GM18520 (cell line): ENCODE measurements around the gene TTLL5.
"Not testable (repeated sequence)": the region's sequence is repeated elsewhere in the genome, so short reads cannot be mapped to it uniquely, and the experiment has no call there.

Experiments
- ATAC-seq: cut with Tn5 transposase; IDR thresholded peaks from one replicate; pipeline ENCODE4 v1.9.1; 2021; ENCODE audit not compliant: unreplicated experiment

Gene TTLL5

DNA sequence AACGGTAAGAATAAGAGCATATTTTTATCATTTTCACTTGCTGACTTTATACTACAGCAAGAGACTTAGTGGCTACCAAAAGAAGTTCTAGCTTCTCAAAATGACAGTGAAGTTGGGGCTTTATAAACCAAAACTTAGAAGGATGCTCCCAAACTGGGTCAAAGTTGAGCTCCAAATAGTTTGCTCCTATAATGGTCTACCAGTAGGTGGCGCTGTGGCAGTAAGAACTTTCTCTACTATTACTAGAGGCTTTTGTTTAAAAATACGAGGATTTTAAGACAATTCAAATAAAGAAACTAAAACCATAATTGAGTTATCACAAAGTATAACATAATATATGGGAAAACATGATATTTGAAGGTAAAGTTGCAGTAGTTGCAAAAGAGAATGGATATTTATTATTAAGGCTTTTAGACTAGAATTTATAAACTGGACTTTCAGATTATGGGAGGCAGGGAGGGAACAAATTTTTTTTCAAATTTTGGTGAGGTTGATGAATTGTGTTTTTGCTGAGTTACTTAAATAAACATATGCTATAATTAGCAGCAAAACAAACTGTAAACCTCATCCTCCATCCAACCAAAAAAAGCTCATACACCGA lies 245.7 kb downstream of the TTLL5 start:
- no peak for ATAC-seq

DNA sequence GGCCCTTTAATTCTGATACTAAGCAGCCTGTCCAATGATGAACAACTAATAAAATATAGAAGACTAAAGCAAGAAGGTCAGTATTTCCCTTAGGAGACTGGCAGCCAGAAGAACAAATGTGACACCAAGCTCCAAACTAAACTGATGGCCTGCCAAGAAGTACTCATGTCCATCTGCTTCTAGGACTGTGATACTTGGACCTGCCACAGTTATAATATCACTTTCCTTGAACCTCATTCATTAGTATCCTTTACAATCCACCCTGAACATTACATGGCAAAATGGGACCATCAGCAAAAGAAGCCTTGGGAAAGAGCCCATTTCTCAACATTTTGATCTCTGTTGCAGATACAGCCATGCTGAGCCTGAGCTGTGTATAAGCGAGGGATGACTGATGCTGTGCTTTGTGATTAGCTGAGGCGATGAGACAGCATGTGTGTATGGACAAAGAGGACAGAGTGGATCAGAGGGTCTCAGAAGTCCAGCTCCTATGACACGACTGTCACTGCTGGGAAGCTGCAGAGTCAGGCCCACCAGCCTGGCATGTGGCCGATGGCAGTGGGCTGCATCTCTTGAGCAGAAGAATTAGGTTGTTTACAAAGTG lies 246.8 kb downstream of the TTLL5 start:
- no peak for ATAC-seq

- no peak for ATAC-seq
Observed at GRCh38 chr14:75909630-75910029, 248.6 kb downstream of the TTLL5 start.

DNA sequence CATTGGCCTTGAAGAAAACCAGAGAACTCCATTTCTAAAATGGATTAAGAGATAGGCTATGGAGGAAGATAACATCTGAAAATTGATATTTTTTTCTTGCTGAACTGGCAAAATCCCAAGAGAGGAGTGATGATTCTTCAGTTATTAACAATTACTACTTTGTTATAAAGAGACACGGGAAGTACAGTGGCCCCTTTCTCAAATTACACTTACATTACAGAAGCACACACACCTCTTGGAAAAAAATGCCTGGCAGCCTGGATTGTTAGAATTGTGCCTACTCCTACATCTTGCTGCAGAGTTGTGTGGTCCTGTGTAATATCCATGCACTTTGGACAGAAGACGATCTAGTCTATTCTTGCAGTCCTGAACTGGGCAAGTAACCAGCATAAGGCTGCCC lies 249.0 kb downstream of the TTLL5 start:
- no peak for ATAC-seq

- no peak for ATAC-seq
Observed at GRCh38 chr14:75911883-75912282, 250.8 kb downstream of the TTLL5 start.

DNA sequence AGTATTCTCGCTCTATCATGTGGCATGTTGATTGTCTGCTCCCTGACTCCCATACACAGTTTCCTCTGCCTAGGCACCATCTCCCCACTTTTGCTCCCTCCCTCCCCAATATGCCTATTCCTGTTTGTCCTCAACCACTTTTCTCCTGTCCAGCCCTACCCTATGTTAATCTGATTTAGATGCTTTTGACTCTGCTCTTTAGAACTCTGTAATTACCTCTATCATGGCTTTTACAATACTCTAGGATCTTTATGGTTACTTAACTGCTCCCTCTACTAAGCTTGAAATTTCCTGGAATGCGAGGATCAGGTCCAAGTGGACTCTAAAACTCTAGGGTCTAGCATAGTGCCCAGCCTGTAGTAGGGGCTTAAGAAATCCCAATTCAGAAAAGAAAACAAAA lies 252.1 kb downstream of the TTLL5 start:
- no peak for ATAC-seq

DNA sequence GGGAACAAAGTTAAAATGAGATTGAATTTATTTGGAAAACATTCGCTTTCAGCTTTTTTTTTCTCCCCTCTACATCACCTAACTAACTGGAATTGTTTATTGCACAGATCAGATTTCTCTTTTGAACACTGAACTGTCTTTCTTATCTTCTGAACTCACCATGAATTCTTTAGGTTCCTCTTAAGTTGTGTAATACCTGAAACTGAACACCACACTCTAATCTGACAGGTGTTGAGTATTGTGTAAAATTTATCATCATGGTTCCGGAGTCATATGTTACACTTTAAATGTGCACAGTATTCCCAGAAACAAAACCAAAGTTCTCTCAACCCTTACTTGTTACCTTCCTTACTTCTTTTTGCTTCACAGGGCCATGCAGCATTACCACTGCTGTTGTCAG lies 254.0 kb downstream of the TTLL5 start:
- ATAC-seq = no peak

DNA sequence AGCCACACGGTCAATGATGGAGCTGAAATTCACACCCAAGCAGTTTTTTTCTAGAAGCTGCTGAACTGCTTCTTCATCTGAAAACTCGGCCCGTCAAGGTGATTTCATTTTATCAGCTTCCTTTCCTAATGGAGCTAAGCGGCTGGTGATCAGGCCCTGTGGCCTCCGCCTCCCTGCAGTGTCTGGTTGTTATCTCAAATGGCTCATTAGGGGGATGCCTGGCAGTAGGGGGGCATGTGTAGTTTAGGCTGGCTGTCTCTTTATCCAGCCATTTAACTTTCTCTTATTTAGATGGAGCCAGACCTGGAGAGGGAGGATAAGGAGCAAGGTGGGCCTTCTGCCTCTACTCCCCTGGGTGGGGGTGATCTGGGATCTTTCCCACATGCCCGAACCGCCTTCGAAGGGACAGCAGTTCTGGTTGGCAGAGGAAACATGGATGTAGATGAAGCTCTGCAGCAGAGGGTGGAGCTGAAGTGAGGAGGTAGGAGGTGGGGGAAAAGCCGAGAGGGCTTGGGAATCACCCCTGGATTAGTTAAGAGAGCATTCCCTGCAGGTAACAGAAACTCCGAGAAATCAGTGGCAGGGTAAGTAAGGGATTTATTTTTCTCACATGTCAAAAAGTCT lies 256.4 kb downstream of the TTLL5 start:
- no peak for ATAC-seq

DNA sequence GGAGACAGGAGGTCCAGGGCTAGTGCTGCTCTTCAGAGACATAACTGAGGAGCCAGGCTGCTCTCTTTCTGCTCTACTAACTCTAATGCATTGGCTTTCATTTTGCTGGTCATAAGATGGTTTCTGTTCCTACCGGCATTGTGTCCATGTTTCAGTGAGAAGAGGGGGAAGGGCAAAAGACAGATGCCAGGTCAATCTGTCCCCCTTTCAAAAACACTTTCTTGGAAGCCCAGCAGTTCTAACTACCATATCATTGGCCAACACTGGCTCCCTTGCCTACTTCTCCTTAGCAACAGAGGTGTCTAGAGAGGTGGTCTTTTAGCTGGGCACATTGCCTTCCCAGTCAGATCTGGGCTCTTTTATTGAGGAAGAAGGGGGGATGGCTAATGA lies 256.9 kb downstream of the TTLL5 start:
- ATAC-seq = no peak

DNA sequence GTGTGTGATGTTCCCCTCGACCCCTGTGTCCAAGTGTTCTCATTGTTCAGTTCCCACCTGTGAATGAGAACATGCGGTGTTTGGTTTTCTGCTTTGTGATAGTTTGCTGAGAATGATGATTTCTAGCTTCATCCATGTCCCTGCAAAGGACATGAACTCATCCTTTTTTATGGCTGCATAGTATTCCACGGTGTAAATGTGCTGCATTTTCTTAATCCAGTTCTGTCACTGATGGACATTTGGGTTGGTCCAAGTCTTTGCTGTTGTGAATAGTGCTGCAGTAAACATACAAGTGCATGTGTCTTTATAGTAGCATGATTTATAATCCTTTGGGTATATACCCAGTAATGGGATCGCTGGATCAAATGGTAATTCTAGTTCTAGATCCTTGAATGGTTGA lies 259.4 kb downstream of the TTLL5 start:
- ATAC-seq = not testable (repeated sequence)

DNA sequence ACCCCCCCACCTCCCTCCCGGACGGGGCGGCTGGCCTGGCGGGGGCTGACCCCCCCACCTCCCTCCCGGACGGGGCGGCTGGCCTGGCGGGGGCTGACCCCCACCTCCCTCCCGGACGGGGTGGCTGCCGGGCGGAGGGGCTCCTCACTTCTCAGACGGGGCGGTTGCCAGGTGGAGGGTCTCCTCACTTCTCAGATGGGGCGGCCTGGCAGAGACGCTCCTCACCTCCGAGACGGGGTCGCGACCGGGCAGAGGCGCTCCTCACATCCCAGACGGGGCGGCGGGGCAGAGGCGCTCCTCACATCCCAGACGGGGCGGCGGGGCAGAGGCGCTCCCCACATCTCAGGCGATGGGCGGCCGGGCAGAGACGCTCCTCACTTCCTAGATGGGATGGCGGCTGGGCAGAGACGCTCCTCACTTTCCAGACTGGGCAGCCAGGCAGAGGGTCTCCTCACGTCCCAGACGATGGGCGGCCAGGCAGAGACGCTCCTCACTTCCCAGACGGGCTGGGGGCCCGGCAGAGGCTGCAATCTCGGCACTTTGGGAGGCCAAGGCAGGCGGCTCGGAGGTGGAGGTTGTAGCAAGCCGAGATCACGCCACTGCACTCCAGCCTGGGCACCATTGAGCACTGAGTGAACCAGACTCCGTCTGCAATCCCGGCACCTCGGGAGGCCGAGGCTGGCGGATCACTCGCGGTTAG lies 264.2 kb downstream of the TTLL5 start:
- not testable (repeated sequence) for ATAC-seq

- no peak for ATAC-seq
Observed at GRCh38 chr14:75926431-75927115, 265.5 kb downstream of the TTLL5 start.

GRCh38 chr14:75927564-75928087 lies 266.6 kb downstream of the TTLL5 start:
- ATAC-seq = no peak

GRCh38 chr14:75928690-75929181 lies 267.7 kb downstream of the TTLL5 start:
- no peak for ATAC-seq

GRCh38 chr14:75933712-75934296 lies 272.8 kb downstream of the TTLL5 start:
- ATAC-seq = no peak

DNA sequence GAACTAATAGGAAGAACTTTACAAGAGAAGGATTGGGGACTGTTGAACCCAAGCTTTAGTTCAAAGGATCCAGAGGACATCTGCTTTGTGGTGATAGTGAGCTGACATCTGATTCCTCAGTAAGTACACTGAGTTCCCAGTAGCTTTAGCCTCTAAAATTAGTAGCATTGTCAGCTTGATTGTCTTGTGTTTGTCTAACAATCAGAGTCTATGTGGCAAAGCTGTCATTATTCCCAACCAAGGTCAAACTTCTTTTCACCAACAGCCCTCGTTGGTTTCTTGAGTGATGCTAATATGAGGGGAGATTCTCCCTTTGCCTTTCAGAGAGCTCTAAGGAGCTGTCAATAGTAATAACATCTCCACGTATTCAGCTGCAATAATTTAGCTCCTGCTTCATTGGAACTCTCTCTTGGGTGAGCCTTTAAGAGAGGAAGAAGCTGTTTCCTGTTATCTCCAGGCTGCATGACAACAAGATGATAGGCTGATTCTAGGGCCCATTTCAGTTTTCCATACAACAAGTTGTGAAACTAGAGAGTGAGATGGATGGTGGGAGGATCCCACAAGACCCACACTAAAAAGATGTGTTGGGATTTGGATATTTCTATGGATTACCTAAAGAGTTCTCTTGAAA lies 274.1 kb downstream of the TTLL5 start:
- ATAC-seq = no peak

GRCh38 chr14:75939200-75939599 lies 278.2 kb downstream of the TTLL5 start:
- ATAC-seq = no peak

DNA sequence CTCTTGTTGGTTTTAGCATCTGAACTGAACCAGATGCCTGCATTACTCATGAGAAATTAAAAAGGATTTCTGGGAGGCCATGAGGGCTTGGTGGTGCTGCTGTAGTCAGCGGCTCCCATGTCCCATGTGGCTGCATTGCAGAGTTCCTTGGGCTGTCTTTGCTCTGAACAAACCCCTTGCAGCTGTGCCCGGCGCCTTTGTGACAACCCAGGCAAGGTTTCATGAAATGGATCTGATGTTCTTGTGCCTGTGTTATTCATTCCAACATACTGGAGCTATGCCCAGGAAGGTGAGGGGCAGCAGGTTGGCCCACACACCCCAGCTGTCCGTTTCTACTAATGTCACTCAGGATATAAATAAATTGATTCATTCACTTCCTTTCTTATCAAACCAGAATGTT lies 280.0 kb downstream of the TTLL5 start:
- no peak for ATAC-seq

DNA sequence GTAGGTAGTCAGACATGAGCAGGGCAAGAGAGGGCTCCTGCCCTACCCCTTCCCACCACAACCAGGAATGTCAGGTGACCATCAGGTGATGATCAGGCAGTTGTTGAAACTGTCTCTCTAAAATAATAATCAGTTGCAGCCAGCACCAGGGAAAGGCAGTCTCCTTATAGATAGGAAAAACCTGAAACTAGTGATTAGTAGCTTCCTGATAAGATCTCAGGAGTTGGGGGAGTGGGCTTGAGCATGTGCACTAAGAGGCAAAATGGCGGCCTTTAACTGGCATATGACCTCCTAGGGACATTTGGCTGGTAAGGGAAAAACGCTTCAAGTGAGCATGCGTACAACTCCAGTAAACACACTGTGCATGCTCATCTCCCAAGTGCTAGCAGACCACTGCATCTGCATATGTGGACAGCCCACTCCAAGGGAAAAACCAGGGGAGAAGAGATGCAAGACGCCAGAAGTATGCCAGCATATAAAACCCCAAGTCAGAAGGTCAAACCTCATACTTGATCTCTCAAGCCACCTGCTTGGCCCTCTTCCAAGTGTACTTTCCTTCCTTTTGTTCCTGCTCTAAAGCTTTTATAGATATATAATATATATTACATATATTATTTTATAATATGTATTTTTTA lies 283.7 kb downstream of the TTLL5 start:
- no peak for ATAC-seq

DNA sequence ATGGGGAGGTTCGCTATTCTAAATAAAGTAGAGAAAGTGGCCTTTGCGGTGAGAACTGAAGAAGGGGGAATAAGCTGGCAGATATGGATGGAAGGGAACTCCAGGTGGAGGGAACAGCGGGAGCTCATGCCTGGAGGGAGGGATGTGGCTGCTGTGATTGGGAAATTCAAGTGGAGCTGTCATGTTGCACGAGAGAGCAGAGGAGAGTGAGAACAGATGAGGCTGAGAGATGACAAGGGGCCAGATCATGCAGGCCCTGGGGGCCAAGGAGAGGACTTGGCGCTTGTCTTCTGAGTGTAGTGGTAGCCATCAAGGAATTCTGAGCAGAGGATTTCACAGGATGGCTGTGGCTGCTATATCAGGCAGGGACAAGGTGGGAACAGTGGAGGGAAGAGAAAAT lies 285.7 kb downstream of the TTLL5 start:
- no peak for ATAC-seq
